MCF 10A (cell line): ENCODE measurements around the gene RALGDS. TPM values are rescaled to one million over a fixed set of nuclear protein-coding genes. Genes with fewer than 3 reads are reported as not detected.

Experiments
- BruUV-seq: library from RNA; stranded (reverse); fragments of 400-500 nt; replicated peaks from 2 replicates; lab custom pipeline; 2021; lab: Mats Ljungman, UMichigan
- CTCF ChIA-PET: fragments of 300-600 bp; sonication (Branson Sonifier 250); formaldehyde crosslinking; extraction: SDS; loops from one replicate; lab custom pipeline; 2021; ENCODE audit warnings: antibody characterized with exemption, inconsistent platforms; lab: Yijun Ruan, JAX
- POLR2A ChIA-PET: fragments of 300-600, 350-650 bp; sonication (Branson Sonifier 250); formaldehyde crosslinking; extraction: SDS; loops from one replicate; lab custom pipeline; 2020; ENCODE audit warnings: antibody characterized with exemption, inconsistent platforms; lab: Yijun Ruan, JAX
- DNase-seq: peaks from one replicate; pipeline ENCODE4 v3.0.0-alpha.2; 2018; ENCODE audit not compliant: unreplicated experiment
- H3K27ac Mint-ChIP-seq: one replicate; pipeline ENCODE4 v1.8.0; 2022; ENCODE audit warnings: mild to moderate bottlenecking, low read depth, mixed read lengths; ENCODE audit not compliant: unreplicated experiment
- H3K27me3 Mint-ChIP-seq: one replicate; pipeline ENCODE4 v1.8.0; 2022; ENCODE audit warnings: mixed read lengths; ENCODE audit not compliant: insufficient read depth, unreplicated experiment
- H3K36me3 Mint-ChIP-seq: one replicate; pipeline ENCODE4 v1.8.0; 2022; ENCODE audit warnings: mild to moderate bottlenecking, moderate library complexity, mixed read lengths; ENCODE audit not compliant: insufficient read depth, unreplicated experiment
- H3K4me1 Mint-ChIP-seq: one replicate; pipeline ENCODE4 v1.8.0; 2022; ENCODE audit warnings: mixed read lengths; ENCODE audit not compliant: insufficient read depth, unreplicated experiment
- H3K4me3 Mint-ChIP-seq: one replicate; pipeline ENCODE4 v1.8.0; 2022; ENCODE audit warnings: mild to moderate bottlenecking, moderate library complexity, mixed read lengths; ENCODE audit not compliant: unreplicated experiment
- H3K9me3 Mint-ChIP-seq: one replicate; pipeline ENCODE4 v1.8.0; 2022; ENCODE audit warnings: mixed read lengths; ENCODE audit not compliant: unreplicated experiment
- intact Hi-C: fragments of 100-400 bp; cut with micrococcal nuclease; formaldehyde crosslinking; loops from 2 replicates; pipeline ENCODE4 v1.14.1; 2022
- total RNA-seq: library from RNA; stranded (reverse); gene quantifications from 2 replicates; pipeline ENCODE4 v1.2.3, GENCODE V29; 2022
- TF ChIP-seq, protein P1 (sequence below): fragments of 200-600 bp; IDR thresholded peaks from one replicate; pipeline ENCODE4 v1.8.0; 2022; ENCODE audit warnings: antibody characterized with exemption, mild to moderate bottlenecking; ENCODE audit not compliant: unreplicated experiment

The RALGDS gene
- total RNA-seq, 1 experiment from 2014 or later = 14.2 TPM

DNA sequence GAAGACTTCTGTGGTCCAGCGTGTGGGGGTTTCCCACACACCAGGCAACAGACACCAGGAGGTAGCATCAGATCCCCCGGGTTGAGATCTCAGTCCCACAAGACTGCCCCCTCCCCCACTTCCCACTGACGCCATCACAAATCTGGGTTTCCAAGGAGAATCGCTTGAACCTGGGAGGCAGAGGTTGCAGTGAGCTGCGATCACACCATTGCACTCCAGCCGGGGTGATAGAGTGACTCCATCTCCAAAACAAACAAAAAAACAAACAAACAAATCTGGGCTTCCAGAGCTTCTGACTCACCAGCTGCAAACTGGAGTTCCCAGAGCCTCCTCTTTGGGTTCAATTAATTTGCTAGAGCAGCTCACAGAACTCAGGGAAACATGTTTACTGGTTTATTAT, 47.4 kb upstream of the RALGDS start:
- no peak overlapping the region for H3K4me3 Mint-ChIP-seq
- TF ChIP-seq, protein P1, sequence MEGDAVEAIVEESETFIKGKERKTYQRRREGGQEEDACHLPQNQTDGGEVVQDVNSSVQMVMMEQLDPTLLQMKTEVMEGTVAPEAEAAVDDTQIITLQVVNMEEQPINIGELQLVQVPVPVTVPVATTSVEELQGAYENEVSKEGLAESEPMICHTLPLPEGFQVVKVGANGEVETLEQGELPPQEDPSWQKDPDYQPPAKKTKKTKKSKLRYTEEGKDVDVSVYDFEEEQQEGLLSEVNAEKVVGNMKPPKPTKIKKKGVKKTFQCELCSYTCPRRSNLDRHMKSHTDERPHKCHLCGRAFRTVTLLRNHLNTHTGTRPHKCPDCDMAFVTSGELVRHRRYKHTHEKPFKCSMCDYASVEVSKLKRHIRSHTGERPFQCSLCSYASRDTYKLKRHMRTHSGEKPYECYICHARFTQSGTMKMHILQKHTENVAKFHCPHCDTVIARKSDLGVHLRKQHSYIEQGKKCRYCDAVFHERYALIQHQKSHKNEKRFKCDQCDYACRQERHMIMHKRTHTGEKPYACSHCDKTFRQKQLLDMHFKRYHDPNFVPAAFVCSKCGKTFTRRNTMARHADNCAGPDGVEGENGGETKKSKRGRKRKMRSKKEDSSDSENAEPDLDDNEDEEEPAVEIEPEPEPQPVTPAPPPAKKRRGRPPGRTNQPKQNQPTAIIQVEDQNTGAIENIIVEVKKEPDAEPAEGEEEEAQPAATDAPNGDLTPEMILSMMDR = no peak
- no peaks in the 10 kb centered on the region for H3K4me1 Mint-ChIP-seq
- no TSS peak for BruUV-seq
- H3K27ac Mint-ChIP-seq = no peak overlapping the region
- POLR2A ChIA-PET = no interaction called here
- intact Hi-C loops = no loop called here
- no peaks in the 10 kb centered on the region for H3K9me3 Mint-ChIP-seq
- no peaks in the 10 kb centered on the region for H3K36me3 Mint-ChIP-seq
- no peak for DNase-seq
- H3K27me3 Mint-ChIP-seq = peaks cover 14% of the 10 kb centered on the region
- CTCF ChIA-PET = interaction anchor here (0.6 to 2.4 kb wide), 4 partner anchors 12 to 310 kb away, joined by 3 to 17 read pairs (median 4); partner anchors contain the start of gene SLC2A6

DNA sequence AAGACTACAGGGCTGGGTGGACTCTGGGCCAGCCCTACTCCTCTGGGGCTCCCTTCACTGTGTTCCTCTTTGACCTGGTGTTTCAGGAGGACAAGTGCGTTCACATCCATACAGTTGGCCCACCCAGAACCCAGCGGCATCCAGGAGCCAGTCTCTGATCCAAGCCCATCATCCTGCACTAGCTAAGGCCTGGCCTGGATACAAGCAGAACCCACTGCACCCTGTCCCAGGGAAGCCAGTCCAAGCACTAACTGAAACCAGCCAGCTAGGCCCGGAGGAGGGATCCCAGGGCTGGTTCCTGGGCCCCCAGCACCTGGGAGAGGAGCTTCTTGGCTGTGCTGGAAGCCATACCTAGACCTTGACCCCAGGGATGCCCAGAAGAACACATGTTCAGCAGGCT, 46.7 kb upstream of the RALGDS start:
- ChIA-PET POLR2A (interaction anchor here (0.9 kb wide), 1 partner anchor 137 kb away, joined by 4 read pairs; no protein-coding TSS in a partner anchor), CTCF (interaction anchor here (0.6 to 2.4 kb wide), 4 partner anchors 12 to 195 kb away, joined by 3 to 17 read pairs (median 6); no protein-coding TSS in a partner anchor)
- no peaks in the 10 kb centered on the region for H3K9me3 Mint-ChIP-seq
- intact Hi-C loops = no loop called here
- TF ChIP-seq, protein P1 = no peak
- BruUV-seq = no TSS peak
- no peaks in the 10 kb centered on the region for H3K4me1 Mint-ChIP-seq
- H3K27me3 Mint-ChIP-seq = peaks cover 14% of the 10 kb centered on the region
- H3K4me3 Mint-ChIP-seq = no peak overlapping the region
- H3K27ac Mint-ChIP-seq = no peak overlapping the region
- no peaks in the 10 kb centered on the region for H3K36me3 Mint-ChIP-seq
- no peak for DNase-seq

DNA sequence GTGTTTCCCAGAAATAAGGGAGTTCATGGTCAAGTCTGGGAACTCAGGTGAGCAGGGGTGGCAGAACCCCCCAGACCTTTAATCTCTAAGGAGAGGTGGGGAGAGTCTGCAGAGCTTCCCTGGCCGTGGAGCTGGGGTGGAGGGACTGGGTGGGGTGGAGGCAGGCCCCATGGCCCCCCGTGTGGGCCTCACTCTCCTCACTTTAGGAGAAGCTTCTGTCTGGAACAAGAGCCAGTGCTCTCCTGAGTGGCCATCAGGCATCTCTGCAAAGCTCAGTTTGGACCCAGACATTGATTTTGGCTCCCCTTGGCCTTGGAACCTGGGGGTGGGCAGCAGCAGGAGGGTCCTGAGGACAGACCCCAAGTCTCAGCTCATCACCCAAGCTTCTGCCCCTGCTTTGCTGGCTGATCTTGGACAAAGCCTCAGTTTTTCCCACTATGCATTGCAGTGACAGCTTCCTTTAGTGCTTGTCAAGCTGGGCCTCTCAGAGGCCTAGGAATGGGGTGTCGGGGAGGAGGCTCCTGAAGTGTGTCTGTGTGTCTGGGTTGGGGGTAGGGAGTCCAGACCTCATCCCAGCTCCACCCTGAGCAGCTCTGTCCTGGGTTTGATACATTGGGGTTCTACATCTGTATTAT, 46.2 kb upstream of the RALGDS start:
- CTCF ChIA-PET = interaction anchor here (0.6 to 2.4 kb wide), 7 partner anchors 13 to 463 kb away, joined by 3 to 17 read pairs (median 6); no protein-coding TSS in a partner anchor
- Mint-ChIP-seq H3K27ac (no peak overlapping the region), H3K27me3 (peaks cover 10% of the 10 kb centered on the region), H3K4me1 (no peaks in the 10 kb centered on the region), H3K36me3 (no peaks in the 10 kb centered on the region), H3K4me3 (no peak overlapping the region), H3K9me3 (no peaks in the 10 kb centered on the region)
- POLR2A ChIA-PET = interaction anchor here (0.9 kb wide), 1 partner anchor 137 kb away, joined by 4 read pairs; no protein-coding TSS in a partner anchor
- TF ChIP-seq, protein P1 = no peak
- intact Hi-C loops = no loop called here
- BruUV-seq = no TSS peak
- no peak for DNase-seq

DNA sequence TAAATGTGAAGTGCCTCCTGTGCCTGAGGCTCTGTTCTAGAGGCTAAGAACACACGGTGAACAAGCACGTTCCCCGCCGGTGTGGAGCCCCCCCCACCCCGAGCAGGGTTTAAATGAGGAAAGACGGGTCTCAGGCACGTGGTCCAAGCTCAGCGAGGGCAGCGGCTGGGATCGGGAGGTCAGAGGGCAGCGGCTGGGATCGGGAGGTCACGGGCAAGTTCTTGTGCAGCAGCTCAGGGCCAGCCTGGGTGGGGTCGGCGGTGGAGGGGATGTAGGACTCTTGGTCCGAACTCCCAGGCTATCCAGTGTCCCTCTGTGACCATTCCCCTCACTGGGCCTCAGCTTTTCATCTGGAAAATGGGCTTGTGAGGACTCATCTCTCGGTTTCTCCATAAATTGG, 45.4 kb upstream of the RALGDS start:
- Mint-ChIP-seq H3K4me1 (no peaks in the 10 kb centered on the region), H3K27me3 (peaks cover 2% of the 10 kb centered on the region), H3K4me3 (no peak overlapping the region), H3K9me3 (no peaks in the 10 kb centered on the region), H3K36me3 (no peaks in the 10 kb centered on the region), H3K27ac (no peak overlapping the region)
- TF ChIP-seq, protein P1 = no peak
- no peak for DNase-seq
- ChIA-PET CTCF (interaction anchor here (0.5 to 2.1 kb wide), 4 partner anchors 8 to 803 kb away, joined by 3 to 9 read pairs (median 4); no protein-coding TSS in a partner anchor), POLR2A (interaction anchor here (0.6 kb wide), 1 partner anchor 32 kb away, joined by 3 read pairs; no protein-coding TSS in a partner anchor)
- intact Hi-C loops = no loop called here
- BruUV-seq = no TSS peak
